Pons (tissue), 1 donor: Measurements from ENCODE around the gene ALPK1.
"Not testable (repeated sequence)": the region's sequence is repeated elsewhere in the genome, so short reads cannot be mapped to it uniquely, and the experiment has no call there.

ENCODE experiments used
- DNase-seq: peaks from one replicate; pipeline ENCODE4 v3.0.0-alpha.2; 2016; ENCODE audit warnings: low spot score

The ALPK1 gene

DNA sequence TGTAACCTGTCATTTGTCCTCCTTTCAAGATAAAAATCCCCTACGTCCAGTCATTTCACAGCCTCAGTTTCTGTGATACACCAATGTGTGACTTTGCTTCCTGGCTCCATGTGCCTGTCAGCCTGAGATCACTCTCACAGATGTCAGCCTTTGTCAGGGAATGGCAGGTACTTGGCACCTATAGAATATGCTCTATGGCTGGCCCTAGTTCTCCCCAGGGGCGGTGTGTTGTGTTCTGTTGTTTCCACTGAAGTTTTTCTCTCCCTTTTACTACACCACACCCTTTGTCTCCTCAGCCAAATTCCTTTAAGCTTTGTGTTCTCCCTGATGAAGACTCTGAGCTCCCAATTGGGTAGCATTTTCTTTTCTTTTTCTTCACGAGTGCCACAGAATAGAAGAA, 81.7 kb downstream of the ALPK1 start:
- DNase-seq: no peak

DNA sequence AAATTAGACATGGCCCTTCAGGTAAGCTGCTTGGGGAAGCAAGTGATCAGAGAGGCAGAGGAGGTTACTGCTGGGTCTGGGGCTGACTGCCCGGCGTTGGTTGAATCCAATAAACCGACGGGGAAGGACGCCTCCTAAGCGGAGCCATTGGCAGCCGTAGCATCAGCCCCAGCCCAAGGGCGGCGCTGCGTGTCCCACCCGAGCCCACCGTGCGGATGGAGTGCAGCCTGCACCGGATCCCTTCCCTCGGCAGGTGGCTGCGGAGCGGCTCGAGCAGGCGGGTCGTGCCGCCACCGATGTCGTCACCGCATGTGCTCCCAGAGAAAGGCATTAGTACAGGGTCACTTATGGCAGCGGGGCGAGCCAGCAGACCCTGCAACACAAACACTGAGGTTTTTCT, 82.1 kb downstream of the ALPK1 start:
- DNase-seq: no peak

DNA sequence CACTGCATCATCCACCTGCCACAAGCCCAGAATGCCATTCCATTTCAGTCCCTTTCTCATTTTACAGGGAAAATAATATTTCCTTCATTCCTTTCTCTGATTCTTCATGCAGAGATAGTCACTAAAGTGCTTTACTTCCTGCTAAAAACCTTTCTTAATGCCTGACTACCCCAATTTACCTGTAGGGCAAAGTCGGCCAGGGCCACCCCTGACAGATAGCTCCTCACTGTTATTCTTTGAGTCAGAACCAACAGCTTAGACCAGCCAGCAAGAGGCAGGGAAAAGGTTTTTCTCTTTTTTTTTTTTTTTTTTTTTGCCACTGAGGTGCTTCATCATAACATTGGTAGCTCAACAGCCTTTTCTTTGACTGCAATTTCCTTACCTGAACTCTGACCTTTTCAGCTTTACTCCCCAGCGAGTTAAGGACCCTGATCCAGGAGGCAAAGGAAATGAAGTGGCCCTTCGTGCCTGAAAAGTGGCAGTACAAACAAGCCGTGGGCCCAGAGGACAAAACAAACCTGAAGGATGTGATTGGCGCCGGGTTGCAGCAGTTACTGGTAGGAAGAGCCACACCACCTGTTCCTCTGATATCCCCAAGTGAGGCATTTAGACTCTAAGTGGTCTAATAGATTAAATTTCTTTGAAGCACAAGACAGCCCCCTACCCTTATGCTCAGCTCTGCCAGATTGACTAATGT, 85.0 kb downstream of the ALPK1 start:
- DNase-seq: no peak

DNA sequence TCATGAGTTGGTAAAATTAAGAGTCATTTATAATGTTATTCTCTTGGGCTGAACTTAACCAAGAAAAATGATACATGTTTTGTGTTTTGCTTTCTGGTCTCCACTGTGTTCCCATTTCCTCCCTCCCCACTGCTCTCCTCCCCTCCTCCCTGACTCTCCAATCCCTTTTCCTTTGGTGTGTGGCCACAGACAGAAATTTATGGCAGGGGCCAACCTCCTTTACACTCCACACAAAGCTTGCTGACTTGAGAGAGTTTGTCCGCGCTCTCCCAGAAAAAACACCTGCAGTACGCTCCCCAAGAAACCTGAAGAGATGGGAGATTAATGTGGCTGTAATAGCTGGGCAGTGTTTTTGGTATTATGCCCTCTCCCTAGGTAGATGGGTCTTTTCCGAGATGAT, 88.9 kb downstream of the ALPK1 start:
- no peak for DNase-seq

DNA sequence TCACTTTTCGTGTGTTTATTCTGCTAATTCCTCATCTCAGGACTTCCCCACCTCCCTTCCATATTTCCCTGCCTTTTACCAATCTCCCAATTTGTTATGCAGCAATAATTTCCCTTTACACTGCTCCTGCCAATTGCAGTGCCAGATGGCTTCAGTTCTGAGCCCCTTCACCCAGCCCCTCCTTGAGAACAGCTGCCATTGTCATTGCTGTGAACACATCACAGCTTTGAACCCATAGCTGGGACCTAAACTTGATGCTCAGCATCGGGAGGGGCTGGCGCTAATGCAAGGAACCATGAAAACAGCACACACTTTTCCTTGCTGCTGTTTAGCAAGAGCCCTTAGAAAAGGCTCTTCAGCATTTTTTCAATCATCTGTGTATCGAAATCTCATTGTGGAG, 104.9 kb downstream of the ALPK1 start:
- DNase-seq: no peak

DNA sequence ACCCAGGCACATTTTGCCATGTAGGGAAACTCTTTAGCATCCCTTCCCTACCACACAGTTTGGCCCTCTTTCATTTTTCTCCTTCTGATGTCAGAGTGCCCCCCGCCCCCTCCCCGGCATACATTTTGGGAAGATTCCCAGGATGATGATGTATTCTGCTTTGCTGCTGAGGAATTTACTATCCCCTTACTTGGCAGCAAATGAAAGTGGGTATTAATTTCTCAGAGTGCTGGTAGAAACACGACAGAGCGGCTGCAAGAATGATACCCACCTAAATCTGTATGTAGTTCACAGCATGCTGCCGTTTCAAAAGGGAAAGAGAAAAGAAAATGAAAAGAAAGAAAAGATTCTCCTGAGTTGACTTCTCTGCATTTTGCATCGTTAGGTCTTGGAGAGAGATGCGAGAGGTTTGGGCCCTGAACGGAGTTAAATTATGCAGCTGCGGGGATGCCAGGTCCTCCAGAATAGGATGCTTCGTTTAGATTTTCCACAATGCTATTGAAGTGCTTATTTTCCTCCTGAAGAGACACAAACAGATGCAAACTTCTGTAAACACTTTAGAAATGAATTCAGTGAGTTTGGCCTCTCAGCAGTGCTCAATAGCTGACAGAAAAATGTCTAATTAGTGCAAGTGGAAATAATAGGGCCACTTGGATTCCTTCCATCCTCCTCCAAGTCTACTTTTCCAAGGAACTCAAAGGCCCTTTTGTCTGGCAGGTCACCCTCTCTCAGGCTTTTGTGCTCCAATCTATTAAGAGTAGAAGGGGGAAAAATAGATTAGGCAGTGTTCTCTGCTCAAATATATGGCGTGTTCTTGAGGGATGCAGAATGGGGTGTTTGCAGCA, 106.2 kb downstream of the ALPK1 start:
- DNase-seq: peak; percentile 32

DNA sequence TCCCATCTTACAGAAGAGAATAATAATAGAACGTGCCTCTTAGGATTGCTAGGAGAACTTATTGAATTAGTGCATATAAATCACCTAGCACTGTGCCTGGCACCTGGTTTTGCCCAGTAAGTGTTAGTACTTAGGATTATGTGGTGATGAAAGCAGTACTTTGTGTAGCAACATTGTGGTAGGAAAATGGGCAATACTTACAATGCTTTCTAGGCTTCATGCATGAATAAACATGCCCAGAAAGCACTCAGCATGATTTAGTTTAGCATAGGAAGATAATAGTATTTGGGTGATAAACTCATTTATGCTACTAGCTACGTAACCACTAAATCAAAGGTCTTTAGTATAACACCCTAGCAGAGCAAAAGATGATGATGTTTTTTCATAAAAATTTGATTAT, 113.2 kb downstream of the ALPK1 start:
- DNase-seq: no peak

DNA sequence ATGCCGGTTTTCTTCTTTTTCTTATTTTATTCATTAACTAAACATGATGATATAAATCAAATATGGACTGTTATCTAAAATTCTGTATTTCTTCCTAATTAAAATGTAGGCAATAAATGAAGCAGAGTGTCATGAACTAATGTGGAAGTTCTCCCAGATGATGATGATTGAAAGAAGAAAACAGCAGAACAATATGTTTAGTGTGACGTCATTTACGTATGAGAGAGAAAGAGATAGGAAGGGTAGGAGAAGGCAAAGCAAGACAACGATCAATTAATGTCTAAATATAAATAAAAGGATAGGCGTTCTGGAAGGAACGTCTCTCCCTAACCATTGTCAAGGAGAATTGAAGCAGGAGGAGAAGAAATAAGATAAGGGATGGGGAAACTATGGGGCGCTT, 113.6 kb downstream of the ALPK1 start:
- DNase-seq: no peak

DNA sequence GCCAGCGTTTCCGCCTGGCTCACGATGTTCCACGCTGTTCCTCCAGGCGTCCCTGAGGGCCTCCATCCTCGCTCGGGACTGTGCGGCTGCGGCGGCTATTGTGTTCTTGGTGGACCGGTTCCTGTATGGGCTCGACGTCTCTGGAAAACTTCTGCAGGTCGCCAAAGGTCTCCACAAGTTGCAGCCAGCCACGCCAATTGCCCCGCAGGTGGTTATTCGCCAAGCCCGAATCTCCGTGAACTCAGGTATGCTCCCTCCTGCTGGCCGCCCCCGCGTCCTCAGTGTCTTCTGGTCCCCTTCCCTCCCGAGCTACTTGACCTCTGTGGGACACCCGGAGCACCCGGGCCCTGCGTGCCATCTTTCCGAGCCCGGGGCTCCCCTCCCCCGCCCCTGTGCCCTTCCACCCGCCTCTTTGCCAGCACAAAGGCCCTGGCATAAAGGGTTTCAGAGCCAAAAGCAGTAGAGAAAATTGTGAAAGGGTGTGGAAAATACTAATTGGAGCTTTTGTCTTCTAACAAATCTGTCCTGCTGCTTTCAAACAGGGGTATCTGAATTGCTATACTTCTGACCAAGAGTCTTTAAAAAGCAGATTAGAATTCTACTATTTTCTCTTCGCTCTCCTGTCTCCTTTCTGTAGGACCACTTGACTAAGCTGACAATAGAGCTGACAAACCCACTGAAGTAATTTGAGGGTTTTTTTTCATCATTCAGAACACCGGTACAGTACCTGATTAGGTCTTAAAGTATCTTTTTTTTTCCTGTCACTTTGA, 114.8 kb downstream of the ALPK1 start:
- DNase-seq: no peak

DNA sequence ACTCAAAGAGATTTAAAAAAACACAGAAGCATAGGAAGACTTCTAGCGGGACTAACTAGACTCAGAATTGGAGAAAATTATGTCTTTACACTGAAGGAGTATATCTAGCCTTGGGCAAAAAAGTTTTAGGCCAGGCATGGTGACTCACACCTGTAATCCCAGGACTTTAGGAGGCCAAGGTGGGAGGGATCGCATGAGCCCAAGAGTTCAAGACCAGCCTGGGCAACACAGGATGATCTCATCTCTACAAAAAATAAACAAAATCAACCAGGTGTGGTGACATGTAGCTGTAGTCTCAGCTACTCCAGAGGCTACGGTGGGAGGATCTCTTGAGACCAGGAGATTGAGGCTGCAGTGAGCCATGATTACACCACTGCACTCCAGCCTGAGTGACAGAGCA, 119.3 kb downstream of the ALPK1 start:
- no peak for DNase-seq

DNA sequence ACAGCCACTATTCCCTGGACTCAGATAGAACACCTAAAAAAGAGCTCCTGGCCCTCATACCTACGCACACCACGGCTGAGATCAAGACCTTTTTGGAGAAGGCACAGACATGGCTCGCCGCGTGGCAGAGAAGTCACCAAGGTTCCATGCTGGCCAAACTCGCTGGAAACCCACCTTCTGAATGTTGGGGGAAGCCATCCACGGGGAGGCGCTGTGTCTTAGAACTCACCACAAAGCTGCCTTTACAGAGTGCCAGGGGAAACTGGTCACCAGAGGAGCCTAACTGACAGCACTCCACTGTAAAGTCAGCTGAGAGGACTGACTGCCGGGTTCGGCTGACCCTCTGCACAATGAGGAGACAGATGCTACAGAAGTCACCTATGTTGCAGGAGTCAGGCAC, 120.9 kb downstream of the ALPK1 start:
- DNase-seq: no peak

DNA sequence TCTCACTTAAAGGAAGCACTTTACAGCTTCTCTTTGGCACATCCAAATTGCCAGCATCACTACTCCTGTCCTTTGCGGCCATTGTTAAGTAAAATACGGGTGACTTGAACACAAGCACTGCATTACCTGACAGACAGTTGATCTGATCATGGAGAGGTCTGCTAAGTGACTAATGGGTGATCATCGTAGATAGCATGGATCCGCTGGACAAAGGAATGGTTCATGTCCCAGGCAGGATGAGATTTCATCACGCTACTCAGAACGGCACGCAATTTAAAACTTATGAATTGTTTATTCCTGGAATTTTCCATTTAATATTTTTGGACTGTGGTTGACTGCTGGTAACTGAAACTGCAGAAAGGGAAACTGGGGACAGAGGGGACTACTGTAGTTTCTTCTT, 124.7 kb downstream of the ALPK1 start:
- DNase-seq: no peak

DNA sequence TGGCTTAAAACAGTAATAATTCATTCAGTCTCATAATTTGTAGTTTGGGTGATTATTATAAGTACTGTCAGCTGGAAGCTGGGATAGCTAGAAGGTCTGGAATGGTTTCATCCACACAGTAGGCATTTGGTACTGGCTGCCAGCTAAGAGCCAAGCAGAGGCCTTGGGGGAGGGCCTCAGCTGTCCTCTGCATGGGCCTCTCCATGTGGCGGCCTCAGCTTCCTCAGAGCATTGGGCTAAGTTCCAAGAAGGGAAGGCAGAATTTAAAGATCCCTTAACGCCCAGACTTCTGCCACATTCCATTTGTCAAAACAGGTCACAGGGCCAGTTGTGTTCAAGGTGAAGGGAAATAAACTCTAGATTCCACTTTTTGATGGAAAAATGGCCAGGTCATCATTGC, 125.5 kb downstream of the ALPK1 start:
- DNase-seq: no peak

DNA sequence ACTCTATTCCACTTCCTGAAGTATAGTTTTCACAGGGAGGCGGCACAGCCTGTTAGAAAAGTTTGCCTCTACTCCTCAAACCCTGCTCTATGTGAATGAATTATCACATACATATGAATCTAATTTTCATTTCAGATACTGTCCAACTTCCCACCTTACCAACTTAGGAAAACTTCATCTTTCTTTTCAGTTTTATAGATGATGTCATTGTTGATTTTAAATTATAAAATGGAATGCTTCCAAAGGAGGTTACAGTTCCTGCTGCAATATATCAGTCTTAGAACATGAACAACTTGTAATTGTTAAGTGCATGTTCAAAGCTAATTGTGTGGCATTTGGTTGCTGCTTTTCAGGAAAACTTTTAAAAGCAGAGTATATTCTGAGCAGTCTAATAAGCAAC, 126.4 kb downstream of the ALPK1 start:
- no peak for DNase-seq

DNA sequence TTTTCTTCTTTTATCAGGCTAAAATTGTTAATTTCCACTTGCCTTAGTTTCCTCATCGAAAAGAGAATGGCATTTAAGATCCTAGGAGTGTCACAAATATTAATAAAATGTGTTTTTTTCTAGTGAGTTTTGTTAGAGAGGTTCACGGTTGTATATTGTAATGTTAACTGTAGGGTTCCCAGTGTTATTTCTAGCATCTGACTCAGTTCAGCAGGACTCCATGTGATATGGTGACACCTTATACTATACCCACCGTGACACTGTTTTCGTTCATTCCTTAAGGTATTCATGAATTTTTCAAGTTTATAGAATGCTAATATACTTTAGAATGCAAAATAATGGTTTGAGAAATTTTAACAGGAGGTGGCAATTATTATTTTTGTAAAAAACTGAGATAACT, 128.7 kb downstream of the ALPK1 start:
- no peak for DNase-seq

DNA sequence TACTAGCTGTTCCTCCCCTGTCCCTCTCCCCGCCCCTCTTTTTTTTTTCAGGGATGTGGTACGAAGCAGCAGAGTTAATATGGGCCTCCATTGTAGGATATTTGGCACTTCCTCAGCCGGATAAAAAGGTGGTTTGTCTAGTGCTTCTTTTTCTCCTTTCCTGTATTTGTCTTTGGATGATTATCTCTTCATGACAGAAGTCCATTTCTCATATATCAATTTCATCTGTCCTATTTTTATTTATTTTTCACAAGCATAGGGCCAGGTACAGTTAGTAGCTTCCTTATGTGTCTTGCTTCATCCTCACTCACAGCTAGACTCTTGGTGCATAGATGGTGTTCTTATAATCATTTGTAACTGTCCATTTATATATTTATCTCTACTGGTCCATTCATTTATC, 129.2 kb downstream of the ALPK1 start:
- DNase-seq: no peak

DNA sequence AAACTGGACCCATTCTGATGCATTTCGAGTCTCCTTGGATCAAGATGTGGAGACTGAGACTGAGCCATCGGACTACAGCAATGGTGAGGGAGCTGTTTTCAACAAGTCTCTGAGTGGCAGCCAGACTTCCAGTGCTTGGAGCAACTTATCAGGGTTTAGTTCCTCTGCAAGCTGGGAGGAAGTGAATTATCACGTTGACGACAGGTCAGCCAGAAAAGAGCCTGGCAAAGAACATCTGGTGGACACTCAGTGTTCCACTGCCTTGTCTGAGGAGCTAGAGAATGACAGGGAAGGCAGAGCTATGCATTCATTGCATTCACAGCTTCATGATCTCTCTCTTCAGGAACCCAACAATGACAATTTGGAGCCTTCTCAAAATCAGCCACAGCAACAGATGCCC, 134.0 kb downstream of the ALPK1 start:
- no peak for DNase-seq

DNA sequence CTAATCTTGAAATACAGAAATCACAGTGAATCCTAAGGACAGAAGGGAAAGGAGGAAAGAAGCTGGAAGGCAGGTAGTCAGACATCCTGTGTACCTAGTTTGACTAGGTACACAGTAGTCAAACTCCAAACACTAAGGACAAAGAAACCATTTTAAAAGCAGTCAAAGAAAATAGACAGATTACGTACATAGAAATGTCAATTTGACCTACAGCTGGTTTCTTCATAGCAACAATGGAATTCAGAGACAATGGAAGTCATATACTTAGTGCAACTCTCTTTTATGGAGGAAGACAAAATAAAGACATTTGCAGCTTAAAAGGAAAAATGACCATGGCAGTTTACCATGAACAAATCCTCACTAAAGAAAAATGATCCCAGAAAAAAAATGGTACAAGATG, 139.8 kb downstream of the ALPK1 start:
- DNase-seq: no peak

DNA sequence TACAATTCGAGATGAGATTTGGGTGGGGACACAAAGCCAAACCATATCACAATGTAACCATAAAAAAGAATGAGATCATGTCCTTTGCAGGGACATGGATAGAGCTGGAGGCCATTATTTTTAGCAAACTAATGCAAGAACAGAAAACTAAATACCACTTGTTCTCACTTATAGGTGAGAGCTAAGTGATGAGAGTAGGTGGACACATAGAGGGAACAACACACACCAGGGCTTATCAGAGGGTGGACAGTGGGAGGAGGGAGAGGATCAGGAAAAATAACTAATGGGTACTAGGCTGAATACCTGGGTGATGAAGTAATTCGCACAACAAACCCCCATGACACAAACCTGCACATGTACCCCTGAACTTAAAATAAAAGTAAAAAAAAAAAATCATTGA, 145.1 kb downstream of the ALPK1 start:
- DNase-seq: not testable (repeated sequence)

DNA sequence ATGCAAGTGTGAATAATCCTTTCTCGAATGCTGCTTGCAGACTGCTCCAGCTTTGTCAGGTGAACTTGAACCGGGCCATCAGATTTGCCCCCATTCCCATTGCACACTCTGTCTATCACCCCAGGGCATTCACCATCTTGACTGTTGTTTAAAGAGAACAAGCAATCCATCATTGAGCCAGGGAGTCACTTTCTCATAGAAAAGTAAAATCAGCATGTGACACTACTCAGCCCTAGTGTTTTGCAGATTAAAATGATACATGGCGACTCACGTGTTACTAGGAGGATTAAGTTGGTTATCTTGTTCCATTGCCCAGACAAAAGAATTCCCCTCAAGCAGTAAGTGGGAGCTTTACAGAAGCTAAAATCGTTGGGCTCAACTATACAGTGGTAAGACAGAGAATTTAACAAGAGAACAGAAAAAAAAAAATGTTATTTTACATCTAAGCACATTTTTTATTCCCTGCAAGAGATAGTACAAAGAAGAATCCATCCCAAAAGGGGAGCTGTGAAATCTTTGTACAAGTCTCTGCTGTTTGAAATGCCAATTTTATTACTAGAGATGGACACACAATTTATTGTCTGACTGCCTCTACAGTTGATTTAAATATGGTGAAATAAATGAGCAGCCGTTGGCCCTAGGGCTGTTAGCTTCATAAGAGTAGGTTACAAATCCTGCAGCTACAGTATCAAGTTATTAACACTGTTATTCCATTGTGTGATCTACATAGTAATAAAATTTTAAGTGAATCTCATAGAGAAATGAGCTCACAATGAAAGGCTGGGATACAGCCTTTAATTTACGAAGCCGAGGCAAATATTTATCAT, 151.3 kb downstream of the ALPK1 start:
- no peak for DNase-seq

DNA sequence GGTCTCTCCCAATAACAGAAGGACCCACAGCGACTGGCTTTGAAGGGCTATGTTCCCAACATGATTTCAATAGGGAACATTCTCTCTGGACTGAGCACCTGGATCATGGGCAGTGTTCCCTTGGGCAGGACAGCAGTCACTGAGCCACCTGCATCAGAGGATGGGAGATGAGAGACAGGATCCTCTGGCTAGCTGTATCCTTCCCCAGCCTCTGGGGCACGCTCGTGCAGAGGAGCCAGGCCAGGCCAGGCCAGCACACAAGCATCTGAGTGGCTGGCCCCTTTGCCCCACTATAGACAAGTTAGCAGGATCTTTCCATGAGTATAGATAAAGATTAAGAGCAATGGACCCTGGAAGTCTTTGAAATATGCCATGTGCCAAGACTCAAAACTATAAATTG, 152.5 kb downstream of the ALPK1 start:
- no peak for DNase-seq

DNA sequence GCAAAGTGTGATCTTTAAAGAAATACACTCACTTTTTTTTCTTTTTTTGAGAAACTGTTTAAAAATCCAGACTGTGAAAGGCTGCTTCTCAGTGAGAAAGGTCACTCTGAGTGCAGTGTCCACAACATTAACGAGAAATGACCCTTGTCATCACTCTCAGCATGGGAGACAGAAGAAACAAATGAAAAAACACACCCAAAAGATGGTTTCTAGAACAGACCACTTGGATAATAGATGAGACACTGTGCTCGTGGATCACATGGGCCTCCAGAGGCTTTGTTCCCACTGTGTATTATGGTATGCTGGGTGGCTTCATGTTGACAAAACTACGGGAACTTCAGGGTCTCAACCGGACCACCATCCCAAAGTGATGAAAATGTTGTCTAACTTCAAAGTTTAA, 153.9 kb downstream of the ALPK1 start:
- DNase-seq: no peak
